Heart left ventricle (tissue), 13 donors: ENCODE measurements around the gene CCDC152.

Experiments
- POLR2A ChIP-seq, 2 donors: fragments of 450-650 bp; IDR thresholded peaks; one replicate each; pipeline ENCODE4 v1.6.1; 2017; ENCODE audit warnings: antibody characterized with exemption in 2 of 2, mild to moderate bottlenecking in 2 of 2, moderate library complexity in 2 of 2
- TF ChIP-seq, protein P1 (sequence below), 12 donors: fragments of 200-600 bp; sonication (generic) in 4 of 12; IDR thresholded peaks; one replicate each; pipeline versions ENCODE4 v1.5.0 to v1.8.0; 2018 to 2022; ENCODE audit warnings: antibody characterized with exemption in 12 of 12, mild to moderate bottlenecking in 5 of 12
- donor health status: ischemic (EF 13 %, LVEDD 7.1; RV severe dilation, severe dysfunction).
- donor health status: DM: no; HTN: yes; CAD: no.
- donor health status: DM: no; HTN: no; CAD: no.
- donor health status: ischemic (EF 25% LVEDD 6.9; RV normal size, moderate dysfunction).
- donor health status: ischemic (EF 25% LVEDD 5.7; RV mildly dilated, moderate dysfunction).
- donor health status: ischemic (EF 35%, LVEDD 5.7; RV mildly dilated, moderate dysfunction).
- donor health status: nonischemic (EF 11% LVEDD 7.7; RV severe dilation, severe dysfunction).
- donor health status: DM: yes; HTN: yes; CAD: no.
- donor health status: PGD.
- donor health status: ischemic (EF 29% LVEDD 5.4; RV normal size, mild dysfunction).
- donor health status: nonischemic (EF 23%, LVEDD 6.1; RV moderate dilation, normal function).

DNA sequence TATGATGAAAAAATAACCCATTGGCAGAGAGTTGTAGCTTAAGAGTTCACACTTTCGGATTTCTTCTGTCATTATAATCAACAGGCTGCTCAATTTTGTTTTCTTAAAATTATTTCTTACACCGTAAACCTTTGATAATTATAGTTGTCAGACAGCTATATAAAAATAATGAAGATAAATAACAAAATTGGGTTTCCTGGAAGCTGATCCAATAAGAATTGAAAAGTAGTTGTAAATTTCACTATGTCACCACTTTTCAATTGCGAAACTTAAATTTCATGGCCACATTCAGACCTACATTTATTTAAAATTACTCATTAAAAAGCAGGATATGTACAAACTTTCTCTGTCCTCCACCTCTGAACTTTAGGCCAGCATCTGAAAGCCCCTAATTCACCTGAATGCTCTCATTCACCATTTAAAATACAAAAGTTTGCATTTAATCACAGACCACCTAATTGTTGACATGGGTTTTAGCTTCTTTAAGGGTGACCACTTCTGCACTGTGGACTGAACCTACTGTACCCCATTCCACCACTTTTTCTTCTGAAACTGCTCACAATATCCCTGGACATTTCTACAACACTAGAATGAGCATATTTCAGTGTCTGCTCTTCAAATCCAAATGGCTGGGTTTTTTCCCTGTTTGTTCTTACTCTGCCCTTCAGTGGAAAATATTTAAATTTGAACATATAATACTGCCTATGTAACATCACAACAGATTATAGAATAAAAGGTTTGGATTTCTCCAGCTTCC, 54.4 kb downstream of the CCDC152 start:
- TF ChIP-seq, protein P1, sequence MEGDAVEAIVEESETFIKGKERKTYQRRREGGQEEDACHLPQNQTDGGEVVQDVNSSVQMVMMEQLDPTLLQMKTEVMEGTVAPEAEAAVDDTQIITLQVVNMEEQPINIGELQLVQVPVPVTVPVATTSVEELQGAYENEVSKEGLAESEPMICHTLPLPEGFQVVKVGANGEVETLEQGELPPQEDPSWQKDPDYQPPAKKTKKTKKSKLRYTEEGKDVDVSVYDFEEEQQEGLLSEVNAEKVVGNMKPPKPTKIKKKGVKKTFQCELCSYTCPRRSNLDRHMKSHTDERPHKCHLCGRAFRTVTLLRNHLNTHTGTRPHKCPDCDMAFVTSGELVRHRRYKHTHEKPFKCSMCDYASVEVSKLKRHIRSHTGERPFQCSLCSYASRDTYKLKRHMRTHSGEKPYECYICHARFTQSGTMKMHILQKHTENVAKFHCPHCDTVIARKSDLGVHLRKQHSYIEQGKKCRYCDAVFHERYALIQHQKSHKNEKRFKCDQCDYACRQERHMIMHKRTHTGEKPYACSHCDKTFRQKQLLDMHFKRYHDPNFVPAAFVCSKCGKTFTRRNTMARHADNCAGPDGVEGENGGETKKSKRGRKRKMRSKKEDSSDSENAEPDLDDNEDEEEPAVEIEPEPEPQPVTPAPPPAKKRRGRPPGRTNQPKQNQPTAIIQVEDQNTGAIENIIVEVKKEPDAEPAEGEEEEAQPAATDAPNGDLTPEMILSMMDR (IDR thresholded peaks at IDR 0.05): no peak
- no peak for TF ChIP-seq POLR2A (IDR thresholded peaks at IDR 0.05)
